ENCODE measurements around the gene TRAF7.
"Not testable (repeated sequence)": the region's sequence is repeated elsewhere in the genome, so short reads cannot be mapped to it uniquely, and the experiment has no call there.

Gene TRAF7

GRCh38 chr16:2111412-2112335 is 43.9 kb upstream of the TRAF7 start:
- H3K4me1 ChIP-seq (ENCODE audit: control insufficient read depth, insufficient read depth, low read length, poor library complexity, severe bottlenecking); H3K4me3 ChIP-seq (ENCODE audit: insufficient read depth, low read depth, low read length, poor library complexity, severe bottlenecking); H3K36me3 ChIP-seq (ENCODE audit: control insufficient read depth, insufficient read depth, low read length); DNase-seq; H3K27me3 ChIP-seq (replicated peaks; ENCODE audit: control insufficient read depth, insufficient read depth, low read length, poor library complexity, severe bottlenecking); H3K9me3 ChIP-seq (ENCODE audit: control insufficient read depth, low read length); H3K27ac ChIP-seq (ENCODE audit: insufficient read depth, low read length, poor library complexity, severe bottlenecking): not testable (repeated sequence)

DNA sequence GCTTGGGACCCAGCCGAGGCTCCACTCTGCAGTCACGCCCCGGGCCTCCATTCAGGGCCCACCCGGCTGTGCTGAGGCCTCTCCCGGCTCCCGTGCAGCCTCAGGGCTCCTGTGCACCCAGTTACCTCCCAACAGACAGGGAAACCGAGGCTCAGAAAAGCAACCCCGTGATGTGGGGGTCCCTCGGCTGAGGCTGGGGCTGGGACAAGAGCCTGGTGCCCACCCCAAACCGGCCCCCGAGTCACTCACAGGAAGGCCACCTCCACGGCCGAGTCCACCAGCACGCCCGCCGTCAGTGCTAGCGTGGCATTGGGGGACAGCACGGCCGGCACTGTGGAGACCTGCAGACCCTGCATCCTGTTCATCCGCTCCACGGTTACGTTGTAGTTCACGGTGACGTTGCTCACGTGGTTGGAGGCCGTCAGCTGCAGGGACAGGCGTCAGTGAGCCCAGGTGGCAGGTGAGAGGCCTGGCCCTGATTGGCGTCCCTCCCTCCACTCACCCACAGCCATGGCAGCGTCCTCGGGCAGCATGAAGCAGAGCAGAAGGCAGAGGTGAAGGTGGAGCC is 43.0 kb upstream of the TRAF7 start:
- not testable (repeated sequence) for H3K36me3 ChIP-seq (ENCODE audit: control insufficient read depth, insufficient read depth, low read length); DNase-seq; H3K9me3 ChIP-seq (ENCODE audit: control insufficient read depth, low read length)

DNA sequence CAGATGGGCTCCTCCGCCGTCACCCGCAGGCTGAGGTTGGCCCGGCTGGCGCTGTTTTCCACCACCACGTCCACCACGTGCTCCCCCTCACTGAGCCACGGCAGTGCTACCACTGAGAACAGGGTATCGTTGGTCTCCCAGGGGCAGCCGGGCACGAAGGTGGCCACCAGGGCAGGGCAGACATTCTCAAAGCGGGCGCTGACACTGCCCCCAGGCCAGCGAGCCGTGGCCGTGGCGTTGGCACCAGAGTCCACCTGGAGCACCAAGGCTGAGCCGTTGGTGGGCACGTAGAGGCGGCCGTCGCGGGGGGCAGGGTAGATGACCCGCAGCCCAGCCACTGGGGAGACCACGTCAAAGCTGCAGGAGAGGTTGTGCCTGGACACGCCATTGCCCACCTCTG is 41.4 kb upstream of the TRAF7 start:
- H3K27ac ChIP-seq (ENCODE audit: insufficient read depth, low read length, poor library complexity, severe bottlenecking); DNase-seq; H3K4me1 ChIP-seq (ENCODE audit: control insufficient read depth, insufficient read depth, low read length, poor library complexity, severe bottlenecking); H3K9me3 ChIP-seq (ENCODE audit: control insufficient read depth, low read length); H3K27me3 ChIP-seq (replicated peaks; ENCODE audit: control insufficient read depth, insufficient read depth, low read length, poor library complexity, severe bottlenecking); H3K4me3 ChIP-seq (ENCODE audit: insufficient read depth, low read depth, low read length, poor library complexity, severe bottlenecking); H3K36me3 ChIP-seq (ENCODE audit: control insufficient read depth, insufficient read depth, low read length): not testable (repeated sequence)

More for the DNA sequence above, 43.0 kb upstream of the TRAF7 start:
- H3K4me1 ChIP-seq (ENCODE audit: control insufficient read depth, insufficient read depth, low read length, poor library complexity, severe bottlenecking); H3K27me3 ChIP-seq (replicated peaks; ENCODE audit: control insufficient read depth, insufficient read depth, low read length, poor library complexity, severe bottlenecking); H3K27ac ChIP-seq (ENCODE audit: insufficient read depth, low read length, poor library complexity, severe bottlenecking); H3K4me3 ChIP-seq (ENCODE audit: insufficient read depth, low read depth, low read length, poor library complexity, severe bottlenecking): not testable (repeated sequence)

DNA sequence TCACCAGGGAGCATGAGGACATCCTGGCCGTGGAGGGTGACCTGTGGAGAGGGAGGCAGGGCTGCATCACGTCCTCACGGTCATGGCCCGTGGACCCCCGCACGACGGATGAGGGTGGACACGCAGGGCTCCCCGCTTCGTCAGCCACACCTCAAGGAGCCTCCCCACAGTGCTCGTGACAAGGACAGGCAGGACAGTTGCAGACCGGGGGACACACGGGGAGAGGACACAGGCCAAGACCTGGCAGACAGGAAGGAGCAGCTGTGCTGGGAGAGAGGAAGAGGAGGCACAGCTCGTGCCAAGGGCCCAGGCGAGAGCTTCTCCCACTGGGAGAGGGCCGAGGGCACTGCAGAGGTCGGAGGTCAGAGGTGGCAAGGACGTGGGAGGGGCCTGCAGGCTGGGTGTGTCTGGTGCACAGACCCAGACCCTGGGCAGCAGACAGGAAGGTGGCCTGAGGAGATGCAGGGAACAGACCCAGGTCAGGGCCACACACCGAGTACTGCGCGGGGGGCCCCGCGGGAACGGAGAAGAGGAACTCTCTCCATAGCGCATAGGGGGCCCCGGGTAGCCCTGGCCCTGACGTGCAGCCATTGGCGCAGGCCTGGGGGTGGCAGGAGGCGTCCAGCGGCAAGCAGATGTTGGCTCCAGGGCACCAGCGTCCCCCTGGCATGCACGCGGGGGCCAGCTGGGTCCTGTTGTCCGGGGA is 40.5 kb upstream of the TRAF7 start:
- not testable (repeated sequence) for H3K36me3 ChIP-seq (ENCODE audit: control insufficient read depth, insufficient read depth, low read length); H3K9me3 ChIP-seq (ENCODE audit: control insufficient read depth, low read length); H3K4me1 ChIP-seq (ENCODE audit: control insufficient read depth, insufficient read depth, low read length, poor library complexity, severe bottlenecking); H3K4me3 ChIP-seq (ENCODE audit: insufficient read depth, low read depth, low read length, poor library complexity, severe bottlenecking); DNase-seq; H3K27me3 ChIP-seq (replicated peaks; ENCODE audit: control insufficient read depth, insufficient read depth, low read length, poor library complexity, severe bottlenecking); H3K27ac ChIP-seq (ENCODE audit: insufficient read depth, low read length, poor library complexity, severe bottlenecking)

DNA sequence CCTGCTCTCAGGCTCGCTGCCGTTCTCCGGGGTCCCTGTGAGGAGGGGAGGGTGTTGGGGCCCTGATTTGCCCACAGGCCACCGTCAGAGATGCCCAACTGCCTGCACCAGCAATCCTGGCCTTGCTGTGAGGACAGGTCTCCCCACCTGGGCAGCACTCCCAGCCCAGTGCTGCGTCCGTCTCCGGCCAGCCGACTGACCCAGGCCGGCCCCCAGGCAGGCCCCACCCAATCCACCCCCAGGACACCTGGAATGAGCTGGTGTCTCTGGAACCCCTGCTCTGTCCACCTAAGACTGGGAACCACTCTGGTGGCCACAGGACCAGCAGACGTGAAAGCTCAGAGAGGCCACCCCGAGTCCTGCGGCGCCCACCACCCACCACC is 40.0 kb upstream of the TRAF7 start:
- no peak overlapping the region for H3K4me3 ChIP-seq (ENCODE audit: insufficient read depth, low read depth, low read length, poor library complexity, severe bottlenecking)
- H3K4me1 ChIP-seq (ENCODE audit: control insufficient read depth, insufficient read depth, low read length, poor library complexity, severe bottlenecking), result no peaks in the 10 kb centered on the region
- H3K9me3 ChIP-seq (ENCODE audit: control insufficient read depth, low read length), result no peaks in the 10 kb centered on the region
- H3K27ac ChIP-seq (ENCODE audit: insufficient read depth, low read length, poor library complexity, severe bottlenecking), result no peak overlapping the region
- no peaks in the 10 kb centered on the region for H3K36me3 ChIP-seq (ENCODE audit: control insufficient read depth, insufficient read depth, low read length)
- H3K27me3 ChIP-seq (replicated peaks; ENCODE audit: control insufficient read depth, insufficient read depth, low read length, poor library complexity, severe bottlenecking), result no peaks in the 10 kb centered on the region
- DNase-seq, result no peak

GRCh38 chr16:2116428-2116827 is 39.2 kb upstream of the TRAF7 start:
- H3K27ac ChIP-seq (ENCODE audit: insufficient read depth, low read length, poor library complexity, severe bottlenecking); H3K4me1 ChIP-seq (ENCODE audit: control insufficient read depth, insufficient read depth, low read length, poor library complexity, severe bottlenecking); DNase-seq; H3K36me3 ChIP-seq (ENCODE audit: control insufficient read depth, insufficient read depth, low read length); H3K9me3 ChIP-seq (ENCODE audit: control insufficient read depth, low read length); H3K27me3 ChIP-seq (replicated peaks; ENCODE audit: control insufficient read depth, insufficient read depth, low read length, poor library complexity, severe bottlenecking); H3K4me3 ChIP-seq (ENCODE audit: insufficient read depth, low read depth, low read length, poor library complexity, severe bottlenecking): not testable (repeated sequence)

GRCh38 chr16:2117341-2117740 is 38.2 kb upstream of the TRAF7 start:
- H3K4me1 ChIP-seq (ENCODE audit: control insufficient read depth, insufficient read depth, low read length, poor library complexity, severe bottlenecking); H3K4me3 ChIP-seq (ENCODE audit: insufficient read depth, low read depth, low read length, poor library complexity, severe bottlenecking); H3K27me3 ChIP-seq (replicated peaks; ENCODE audit: control insufficient read depth, insufficient read depth, low read length, poor library complexity, severe bottlenecking); H3K9me3 ChIP-seq (ENCODE audit: control insufficient read depth, low read length); DNase-seq; H3K36me3 ChIP-seq (ENCODE audit: control insufficient read depth, insufficient read depth, low read length); H3K27ac ChIP-seq (ENCODE audit: insufficient read depth, low read length, poor library complexity, severe bottlenecking): not testable (repeated sequence)

GRCh38 chr16:2117960-2118722 is 37.4 kb upstream of the TRAF7 start:
- H3K4me1 ChIP-seq (ENCODE audit: control insufficient read depth, insufficient read depth, low read length, poor library complexity, severe bottlenecking); H3K27me3 ChIP-seq (replicated peaks; ENCODE audit: control insufficient read depth, insufficient read depth, low read length, poor library complexity, severe bottlenecking); H3K9me3 ChIP-seq (ENCODE audit: control insufficient read depth, low read length); H3K27ac ChIP-seq (ENCODE audit: insufficient read depth, low read length, poor library complexity, severe bottlenecking); H3K36me3 ChIP-seq (ENCODE audit: control insufficient read depth, insufficient read depth, low read length); DNase-seq; H3K4me3 ChIP-seq (ENCODE audit: insufficient read depth, low read depth, low read length, poor library complexity, severe bottlenecking): not testable (repeated sequence)

DNA sequence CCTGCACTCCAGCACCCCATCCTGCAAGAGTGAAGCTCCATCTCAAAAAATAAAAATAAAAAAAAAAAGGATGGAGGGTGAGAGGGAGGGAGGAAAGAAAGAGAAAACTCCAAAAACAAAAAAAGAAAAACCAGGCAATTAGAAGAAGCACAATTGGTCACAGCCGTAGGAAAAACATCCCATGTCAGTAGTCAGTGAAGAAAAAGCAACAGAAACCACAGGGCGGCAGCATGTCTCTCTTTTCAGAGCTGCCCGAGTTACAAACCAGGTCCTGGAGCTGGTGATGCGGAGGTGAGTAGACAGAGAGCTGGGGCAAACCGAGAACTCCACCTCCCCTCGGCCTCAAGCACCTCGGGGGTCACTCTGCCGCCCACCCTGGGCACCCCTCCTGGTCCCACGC is 34.3 kb upstream of the TRAF7 start:
- not testable (repeated sequence) for H3K27ac ChIP-seq (ENCODE audit: insufficient read depth, low read length, poor library complexity, severe bottlenecking); H3K27me3 ChIP-seq (replicated peaks; ENCODE audit: control insufficient read depth, insufficient read depth, low read length, poor library complexity, severe bottlenecking); H3K9me3 ChIP-seq (ENCODE audit: control insufficient read depth, low read length); H3K36me3 ChIP-seq (ENCODE audit: control insufficient read depth, insufficient read depth, low read length); H3K4me3 ChIP-seq (ENCODE audit: insufficient read depth, low read depth, low read length, poor library complexity, severe bottlenecking); DNase-seq; H3K4me1 ChIP-seq (ENCODE audit: control insufficient read depth, insufficient read depth, low read length, poor library complexity, severe bottlenecking)
